ENCODE data around the gene OR2H2. TPM values are rescaled to one million over a fixed set of nuclear protein-coding genes. Genes with fewer than 3 reads are reported as not detected.

Gene OR2H2
- total RNA-seq (ENCODE audit: low replicate concordance), result not detected in 2 replicates

DNA sequence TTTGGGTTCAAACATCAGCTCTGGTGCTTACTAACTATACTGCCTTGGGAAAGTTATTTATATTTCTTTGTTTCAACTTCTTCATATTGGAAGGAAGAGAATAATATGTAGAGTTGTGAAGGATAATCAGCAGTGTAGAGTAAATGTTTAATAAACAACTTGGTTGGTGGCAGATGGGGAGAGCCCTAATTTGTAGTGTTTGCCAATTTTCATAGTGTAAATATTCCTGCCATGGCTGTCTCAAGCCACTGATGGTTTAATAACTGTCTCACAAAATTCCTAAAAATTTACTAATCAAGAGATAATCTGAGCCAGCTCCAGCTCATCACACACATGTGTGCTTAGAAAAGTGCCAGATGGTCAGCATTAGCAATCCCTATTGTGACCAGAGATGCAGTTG, at the start of gene OR2H2:
OR2H2 (plus strand) TSS at position 301 of the 400 bp plus-strand sequence. CDS start 2,824 bp downstream, outside the sequence.
- TF ChIP-seq CTCF (IDR thresholded peaks at IDR 0.05; ENCODE audit: insufficient read depth, low read length), result no peak
- H3K4me3 ChIP-seq (ENCODE audit: low read depth, low read length), result no peak within 1 kb of the TSS
- DNase-seq (ENCODE audit: low read depth), result no peak

DNA sequence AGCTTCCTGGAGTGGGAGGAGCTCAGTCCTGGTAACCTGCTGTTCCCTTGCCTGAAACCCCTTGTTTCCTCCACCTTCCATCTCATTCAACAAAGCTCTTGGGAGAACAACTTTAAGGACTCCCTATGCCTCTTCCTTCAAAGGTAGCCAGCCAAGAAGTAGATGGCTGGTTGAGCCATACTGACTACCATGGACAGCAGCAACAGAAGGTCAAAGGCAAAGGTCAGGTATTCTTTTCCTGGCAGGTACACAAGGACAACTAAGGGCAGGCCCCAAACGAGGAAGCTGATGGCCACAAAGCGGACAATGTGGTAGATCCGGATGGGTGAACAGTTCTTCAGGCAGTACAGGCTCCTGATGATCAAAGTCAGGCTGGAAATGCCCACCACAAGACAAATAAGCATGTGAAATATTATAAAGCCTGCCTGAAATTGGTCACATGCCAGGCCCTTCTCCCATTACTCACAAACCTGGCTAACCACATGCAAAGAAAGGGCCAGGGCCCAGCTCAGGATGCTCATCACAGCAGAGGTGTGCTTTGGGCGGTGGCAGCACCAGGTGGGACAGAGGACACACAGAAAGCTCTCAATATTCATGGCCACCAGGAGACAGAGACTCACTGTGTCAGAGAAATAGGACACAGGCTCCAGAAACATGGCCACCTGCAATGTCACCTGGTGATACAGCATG, 47.1 kb upstream of the OR2H2 start:
- no peak overlapping the region for H3K4me3 ChIP-seq (ENCODE audit: low read depth, low read length)
- DNase-seq (ENCODE audit: low read depth), result no peak
- no peak for TF ChIP-seq CTCF (IDR thresholded peaks at IDR 0.05; ENCODE audit: insufficient read depth, low read length)

DNA sequence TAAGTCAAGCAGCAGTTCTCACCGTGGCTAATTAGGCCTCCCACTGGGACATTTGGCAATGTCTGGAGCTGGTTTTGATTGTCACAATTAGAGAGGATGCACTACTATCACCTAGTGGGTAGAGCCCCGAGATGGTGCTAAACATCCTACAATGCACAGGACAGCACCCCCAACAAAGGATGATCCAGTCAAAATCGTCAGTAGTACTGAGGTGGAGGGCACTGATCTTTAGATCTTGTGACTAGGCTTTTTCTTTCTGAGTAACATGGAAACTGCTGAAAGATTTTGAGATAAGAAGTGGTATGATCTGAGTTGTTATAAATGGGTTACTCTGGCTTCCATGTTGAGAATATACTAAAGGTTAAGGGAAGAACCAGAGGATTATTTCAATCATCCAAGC, 37.3 kb upstream of the OR2H2 start:
- TF ChIP-seq CTCF (IDR thresholded peaks at IDR 0.05; ENCODE audit: insufficient read depth, low read length), result no peak
- H3K4me3 ChIP-seq (ENCODE audit: low read depth, low read length), result no peak overlapping the region
- DNase-seq (ENCODE audit: low read depth), result no peak

DNA sequence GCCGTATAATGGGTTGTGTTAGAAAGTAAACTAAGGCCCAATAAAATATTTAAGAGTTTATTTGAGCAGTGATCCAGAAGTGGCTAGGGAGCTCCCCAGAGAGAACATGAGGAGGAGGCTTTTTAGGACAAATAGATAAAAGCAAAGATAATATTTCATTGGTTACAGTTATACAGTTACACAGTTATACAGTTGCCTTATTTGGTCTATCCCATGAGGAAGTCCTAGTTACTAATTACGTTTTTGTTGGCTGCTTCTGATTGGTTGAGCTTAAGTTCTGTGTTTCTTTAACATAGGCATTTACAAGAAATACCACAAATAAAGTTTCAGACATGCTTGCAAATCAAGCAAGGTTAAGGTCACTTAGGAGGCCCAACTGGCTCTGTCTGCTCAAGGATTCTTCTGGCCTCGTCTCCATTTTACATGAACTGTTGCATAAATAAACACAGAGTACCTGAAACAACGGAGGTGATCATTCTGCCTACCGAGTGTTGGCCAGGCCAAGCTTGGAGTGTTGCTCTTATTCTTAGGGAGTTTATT, 32.3 kb upstream of the OR2H2 start:
- no peak overlapping the region for H3K4me3 ChIP-seq (ENCODE audit: low read depth, low read length)
- peak; percentile 72 for DNase-seq (ENCODE audit: low read depth)

GRCh38 chr6:29553268-29554057, 31.5 kb upstream of the OR2H2 start:
- peak overlapping the region; percentile 25 for H3K4me3 ChIP-seq (ENCODE audit: low read depth, low read length)
- peak; percentile 46 for DNase-seq (ENCODE audit: low read depth)
- TF ChIP-seq CTCF (IDR thresholded peaks at IDR 0.05; ENCODE audit: insufficient read depth, low read length), result peak; percentile 19

More for the DNA sequence above, 32.3 kb upstream of the OR2H2 start:
- TF ChIP-seq CTCF (IDR thresholded peaks at IDR 0.05; ENCODE audit: insufficient read depth, low read length), result no peak

DNA sequence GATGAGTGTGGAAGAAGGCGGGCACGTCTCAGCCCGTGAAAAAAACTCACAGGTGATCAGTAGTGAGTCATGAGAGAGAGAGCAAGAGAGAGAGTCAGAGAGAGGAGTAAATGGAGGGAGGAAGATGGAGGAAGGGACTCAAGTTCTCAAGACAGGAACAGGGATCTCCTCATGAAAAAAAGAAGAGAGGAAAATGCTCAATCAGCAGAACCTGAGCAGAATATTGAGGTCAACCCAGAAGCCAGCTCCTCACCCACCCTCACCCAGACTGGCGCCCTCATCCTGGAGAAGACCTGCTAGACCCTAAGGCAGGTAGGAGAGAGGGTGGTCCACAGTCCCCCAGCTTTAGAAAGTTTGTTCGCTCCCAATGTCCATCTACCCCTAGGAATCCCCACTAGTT, 30.2 kb upstream of the OR2H2 start:
- no peak overlapping the region for H3K4me3 ChIP-seq (ENCODE audit: low read depth, low read length)
- DNase-seq (ENCODE audit: low read depth), result no peak
- no peak for TF ChIP-seq CTCF (IDR thresholded peaks at IDR 0.05; ENCODE audit: insufficient read depth, low read length)
